Uterus (tissue), 2 donors: ENCODE results near the gene ARMH1.

ENCODE experiments used
- POLR2A ChIP-seq, 2 donors: fragments of 450-650 bp; IDR thresholded peaks; one replicate each; pipeline ENCODE4 v1.6.1; 2016; ENCODE audit warnings: antibody characterized with exemption in 2 of 2, mild to moderate bottlenecking in 1 of 2, moderate library complexity in 1 of 2
- TF ChIP-seq, protein P1 (sequence below), 4 experiments: fragments of 200-600 bp in 2 of 4; fragments of 450-650 bp in 2 of 4; sonication (generic) in 2 of 4; IDR thresholded peaks; one replicate each; pipeline ENCODE4 v1.5.1; 2016 to 2019; ENCODE audit warnings: antibody characterized with exemption in 4 of 4, mild to moderate bottlenecking in 2 of 4, moderate library complexity in 1 of 4

DNA sequence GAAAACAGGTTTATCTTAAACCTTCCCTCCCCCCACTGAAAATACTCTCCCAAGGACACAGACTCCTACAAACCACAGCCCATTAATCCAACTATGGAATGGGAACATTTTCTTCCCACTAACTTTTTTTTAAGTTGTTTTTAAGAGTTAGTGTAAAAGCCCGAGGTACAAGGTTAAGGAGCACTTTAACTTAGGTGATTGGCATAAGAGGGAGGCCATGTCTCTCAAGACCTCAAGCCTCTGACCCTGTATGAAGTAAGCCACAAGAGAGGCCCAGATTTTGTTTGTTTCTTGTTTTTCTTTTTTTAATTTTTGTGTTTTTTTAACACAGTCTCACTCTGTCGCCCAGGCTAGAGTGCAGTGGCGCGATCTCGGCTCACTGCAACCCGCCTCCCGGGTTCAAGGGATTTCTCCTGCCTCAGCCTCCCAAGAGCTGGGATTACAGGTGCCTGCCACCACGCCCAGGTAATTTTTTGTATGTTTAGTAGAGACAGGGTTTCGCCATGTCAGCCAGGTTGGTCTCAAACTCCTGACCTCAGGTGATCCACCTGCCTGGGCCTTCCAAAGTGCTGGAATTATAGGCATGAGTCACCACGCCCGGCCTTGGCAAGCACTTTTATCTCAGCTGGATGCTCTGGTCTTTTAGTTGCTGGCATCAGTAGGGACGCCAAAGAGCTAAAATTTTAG lies 14.4 kb downstream of the ARMH1 start:
- TF ChIP-seq, protein P1, sequence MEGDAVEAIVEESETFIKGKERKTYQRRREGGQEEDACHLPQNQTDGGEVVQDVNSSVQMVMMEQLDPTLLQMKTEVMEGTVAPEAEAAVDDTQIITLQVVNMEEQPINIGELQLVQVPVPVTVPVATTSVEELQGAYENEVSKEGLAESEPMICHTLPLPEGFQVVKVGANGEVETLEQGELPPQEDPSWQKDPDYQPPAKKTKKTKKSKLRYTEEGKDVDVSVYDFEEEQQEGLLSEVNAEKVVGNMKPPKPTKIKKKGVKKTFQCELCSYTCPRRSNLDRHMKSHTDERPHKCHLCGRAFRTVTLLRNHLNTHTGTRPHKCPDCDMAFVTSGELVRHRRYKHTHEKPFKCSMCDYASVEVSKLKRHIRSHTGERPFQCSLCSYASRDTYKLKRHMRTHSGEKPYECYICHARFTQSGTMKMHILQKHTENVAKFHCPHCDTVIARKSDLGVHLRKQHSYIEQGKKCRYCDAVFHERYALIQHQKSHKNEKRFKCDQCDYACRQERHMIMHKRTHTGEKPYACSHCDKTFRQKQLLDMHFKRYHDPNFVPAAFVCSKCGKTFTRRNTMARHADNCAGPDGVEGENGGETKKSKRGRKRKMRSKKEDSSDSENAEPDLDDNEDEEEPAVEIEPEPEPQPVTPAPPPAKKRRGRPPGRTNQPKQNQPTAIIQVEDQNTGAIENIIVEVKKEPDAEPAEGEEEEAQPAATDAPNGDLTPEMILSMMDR (IDR thresholded peaks at IDR 0.05), result no peak
- TF ChIP-seq POLR2A (IDR thresholded peaks at IDR 0.05), result no peak
